ENCODE measurements around the gene NUP210.
A peak's percentile ranks its signal among the peaks of the same experiment; 100 is the strongest.

The NUP210 gene

GRCh38 chr3:13427662-13428603, 7.8 kb upstream of the NUP210 start:
- TF ChIP-seq CTCF (conservative IDR thresholded peaks at IDR 0.05; ENCODE audit: low read depth, low read length) = no peak
- H3K4me3 ChIP-seq (ENCODE audit: low read length) = no peak overlapping the region
- DNase-seq (ENCODE audit: low read depth) = no peak

- TF ChIP-seq CTCF (conservative IDR thresholded peaks at IDR 0.05; ENCODE audit: low read depth, low read length) = no peak
- no peak overlapping the region for H3K4me3 ChIP-seq (ENCODE audit: low read length)
- DNase-seq (ENCODE audit: low read depth) = no peak
These were observed 6.5 kb upstream of the NUP210 start for GRCh38 chr3:13426591-13426990.

- TF ChIP-seq CTCF (conservative IDR thresholded peaks at IDR 0.05; ENCODE audit: low read depth, low read length) = no peak
- no peak overlapping the region for H3K4me3 ChIP-seq (ENCODE audit: low read length)
- no peak for DNase-seq (ENCODE audit: low read depth)
These were observed 5.6 kb upstream of the NUP210 start for GRCh38 chr3:13425689-13426088.

- DNase-seq (ENCODE audit: low read depth) = no peak
- no peak overlapping the region for H3K4me3 ChIP-seq (ENCODE audit: low read length)
- no peak for TF ChIP-seq CTCF (conservative IDR thresholded peaks at IDR 0.05; ENCODE audit: low read depth, low read length)
These were observed 4.9 kb upstream of the NUP210 start for GRCh38 chr3:13424865-13425617.

- DNase-seq (ENCODE audit: low read depth) = no peak
- H3K4me3 ChIP-seq (ENCODE audit: low read length) = no peak overlapping the region
- no peak for TF ChIP-seq CTCF (conservative IDR thresholded peaks at IDR 0.05; ENCODE audit: low read depth, low read length)
These were observed 4.2 kb upstream of the NUP210 start for GRCh38 chr3:13424141-13424844.

GRCh38 chr3:13420831-13421765, 976 bp upstream of the NUP210 start:
- peak; percentile 52 for DNase-seq (ENCODE audit: low read depth)
- peak overlapping the region; percentile 43 for H3K4me3 ChIP-seq (ENCODE audit: low read length)

More at GRCh38 chr3:13420831-13421765, 976 bp upstream of the NUP210 start:
- no peak for TF ChIP-seq CTCF (conservative IDR thresholded peaks at IDR 0.05; ENCODE audit: low read depth, low read length)

Measured in retinal pigment epithelial cell (primary cell).